K562 (cell line): ENCODE results near the gene BCKDK. TPM values are rescaled to one million over a fixed set of nuclear protein-coding genes. Genes with fewer than 3 reads are reported as not detected.

Source experiments
- ATAC-seq: fragments of 200-7000 bp; cut with Tn5 transposase; 3 replicates; pipeline ENCODE4 v1.9.1; 2020; ENCODE audit warnings: moderate library complexity
- BruUV-seq: library from RNA; stranded (reverse); fragments of 400-500 nt; replicated peaks from 2 replicates; lab custom pipeline; 2021; lab: Mats Ljungman, UMichigan
- CTCF ChIA-PET: fragments of 300-600 bp; formaldehyde crosslinking; extraction: SDS; loops from one replicate; lab custom pipeline; 2021; ENCODE audit warnings: low intra/inter-chr PET ratio; lab: Yijun Ruan, JAX
- POLR2A ChIA-PET: fragments of 300-600, 350-650 bp; sonication (Branson Sonifier 250); formaldehyde crosslinking; extraction: SDS; loops from one replicate; lab custom pipeline; 2021; ENCODE audit warnings: antibody characterized with exemption, inconsistent platforms; lab: Yijun Ruan, JAX
- DNase-seq, 4 experiments: peaks; one replicate each; pipeline versions ENCODE4 v3.0.0 to v3.0.0-alpha.2; 2011 to 2018; ENCODE audit warnings: low spot score in 3 of 4, mixed read lengths in 3 of 4; ENCODE audit errors: extremely low read depth in 1 of 4
- FAIRE-seq: peaks from 2 replicates; lab custom pipeline; 2011; peaks lifted over from hg19 to GRCh38; lab: Jason Lieb, UNC
- H2AFZ ChIP-seq: 2 replicates; pipeline ENCODE4 v1.6.0; 2011; ENCODE audit warnings: low read depth, low read length, control low read depth, inconsistent platforms
- H3K27ac ChIP-seq: fragments of 200-600 bp; 3 replicates; pipeline ENCODE4 v1.8.0; 2011; ENCODE audit warnings: low read depth, mild to moderate bottlenecking, control low read depth, inconsistent platforms, low read length, moderate library complexity, mixed read lengths; ENCODE audit errors: extremely low read depth
- H3K27me3 ChIP-seq, 2 experiments: fragments of 300-600 bp in 1 of 2; 2 replicates in 1 of 2; 3 replicates in 1 of 2; pipeline versions ENCODE4 v1.6.0 to v1.8.0; 2011; ENCODE audit warnings: inconsistent platforms in 2 of 2, low read length in 2 of 2, mild to moderate bottlenecking in 1 of 2, mixed read lengths in 1 of 2, moderate library complexity in 1 of 2; ENCODE audit not compliant: control insufficient read depth in 2 of 2, insufficient read depth in 2 of 2
- H3K36me3 ChIP-seq: fragments of 300-600 bp; 3 replicates; pipeline ENCODE4 v1.8.0; 2011; ENCODE audit warnings: mild to moderate bottlenecking, low read length, inconsistent platforms; ENCODE audit not compliant: control insufficient read depth, insufficient read depth
- H3K4me1 ChIP-seq, 2 experiments: fragments of 200-600 bp in 1 of 2; replicated peaks in 1 of 2; 2 replicates in 1 of 2; 3 replicates in 1 of 2; pipeline versions ENCODE4 v1.5.1 to v1.8.0; 2011; ENCODE audit warnings: inconsistent platforms in 2 of 2, low read length in 2 of 2, mild to moderate bottlenecking in 1 of 2, mixed read lengths in 1 of 2, moderate library complexity in 1 of 2; ENCODE audit not compliant: control insufficient read depth in 2 of 2, insufficient read depth in 2 of 2
- H3K4me2 ChIP-seq: 2 replicates; pipeline ENCODE4 v1.6.1; 2011; ENCODE audit warnings: low read length, control low read depth, inconsistent platforms, mixed read lengths; ENCODE audit not compliant: insufficient read depth
- H3K4me3 ChIP-seq: fragments of 200-600 bp; sonication (generic), shearing (Covaris generic); 2 replicates; pipeline ENCODE4 v1.5.1; 2016; ENCODE audit warnings: control low read depth, inconsistent platforms
- H3K79me2 ChIP-seq: fragments of 200-600 bp; 3 replicates; pipeline ENCODE4 v1.8.0; 2011; ENCODE audit warnings: low read length, inconsistent platforms; ENCODE audit not compliant: control insufficient read depth, insufficient read depth
- H3K9ac ChIP-seq, 2 experiments: 2 replicates each; pipeline versions ENCODE4 v1.6.0 to v1.6.1; 2011; ENCODE audit warnings: low read depth in 2 of 2, low read length in 2 of 2, control low read depth in 1 of 2, inconsistent platforms in 1 of 2, mild to moderate bottlenecking in 1 of 2, mixed read lengths in 1 of 2; ENCODE audit not compliant: insufficient read depth in 1 of 2
- H3K9me1 ChIP-seq: one replicate; pipeline ENCODE4 v1.6.0; 2011; ENCODE audit warnings: inconsistent platforms, mild to moderate bottlenecking, low read length, moderate library complexity; ENCODE audit not compliant: control insufficient read depth, insufficient read depth
- H3K9me3 ChIP-seq: replicated peaks from 2 replicates; pipeline ENCODE4 v1.5.1; 2011; ENCODE audit warnings: low read depth, low read length, inconsistent platforms; ENCODE audit not compliant: control insufficient read depth, insufficient read depth
- H4K20me1 ChIP-seq: replicated peaks from 2 replicates; pipeline ENCODE4 v1.6.1; 2011; ENCODE audit warnings: low read length, inconsistent platforms, mixed read lengths; ENCODE audit not compliant: control insufficient read depth, insufficient read depth
- BRD9 ChIP-seq: fragments of 450-650 bp; IDR thresholded peaks from 2 replicates; pipeline ENCODE4 v1.6.1; 2018; ENCODE audit warnings: low read depth; ENCODE audit not compliant: partially characterized antibody
- CBX2 ChIP-seq: fragments of 200-600 bp; sonication (generic); IDR thresholded peaks from one replicate; pipeline ENCODE4 v1.6.1; 2012; ENCODE audit warnings: mild to moderate bottlenecking, low read length, inconsistent platforms; ENCODE audit not compliant: insufficient read depth, poor library complexity, severe bottlenecking
- CREB1 ChIP-seq, 2 experiments: sonication (generic) in 1 of 2; formaldehyde crosslinking in 1 of 2; IDR thresholded peaks; 2 replicates each; pipeline versions ENCODE4 v1.6.1 to v1.8.0; 2012 to 2022; ENCODE audit warnings: inconsistent platforms in 1 of 2, mild to moderate bottlenecking in 1 of 2, missing genetic modification reagents in 1 of 2, moderate library complexity in 1 of 2
- CREB5 ChIP-seq: fragments of 250-450 bp; sonication (Bioruptor Pico); IDR thresholded peaks from 2 replicates; pipeline ENCODE4 v1.5.0; 2020; ENCODE audit warnings: mild to moderate bottlenecking
- KDM4B ChIP-seq, 2 experiments: fragments of 450-650 bp in 1 of 2; sonication (generic) in 1 of 2; IDR thresholded peaks; 2 replicates each; pipeline ENCODE4 v1.6.1; 2016 to 2017; ENCODE audit warnings: borderline replicate concordance in 2 of 2, antibody characterized with exemption in 1 of 2, low read depth in 1 of 2, mild to moderate bottlenecking in 1 of 2
- POLR2G ChIP-seq: fragments of 200-400 bp; formaldehyde crosslinking; IDR thresholded peaks from 2 replicates; pipeline ENCODE4 v1.6.1; 2017; ENCODE audit warnings: low read depth, mild to moderate bottlenecking, antibody characterized with exemption, low read length, moderate library complexity
- RHOXF2B ChIP-seq: fragments of 250-450 bp; sonication (Bioruptor Pico); conservative IDR thresholded peaks from 2 replicates; pipeline ENCODE4 v1.5.1; 2021
- ZFP36 ChIP-seq: fragments of 150-350 bp; IDR thresholded peaks from 2 replicates; pipeline ENCODE4 v1.6.1; 2018; ENCODE audit warnings: low read length, low read depth; ENCODE audit not compliant: partially characterized antibody
- ZNF143 ChIP-seq: sonication (generic); formaldehyde crosslinking; IDR thresholded peaks from 2 replicates; pipeline ENCODE4 v1.9.0; 2022; ENCODE audit warnings: mild to moderate bottlenecking, missing genetic modification reagents
- ZNF224 ChIP-seq: sonication (generic); formaldehyde crosslinking; IDR thresholded peaks from 2 replicates; pipeline ENCODE4 v1.8.0; 2022; ENCODE audit warnings: mild to moderate bottlenecking, missing genetic modification reagents
- ZNF79 ChIP-seq: fragments of 250-450 bp; sonication (Bioruptor Pico); IDR thresholded peaks from 2 replicates; pipeline ENCODE4 v1.4.0; 2020; ENCODE audit warnings: low read depth, mild to moderate bottlenecking, moderate library complexity
- WGBS: fragments of 100-300 bp; shearing (Covaris generic); methylation state at CpG from one replicate; pipeline ENCODE4 v1.1.6; 2016; ENCODE audit warnings: low coverage, mixed read lengths; ENCODE audit not compliant: insufficient coverage; ENCODE audit errors: missing lambda C conversion rate; 5-methylcytosine and 5-hydroxymethylcytosine counted together
- in situ Hi-C: fragments of 300-500 bp; cut with MboI; formaldehyde crosslinking; loops from 4 replicates; pipeline ENCODE4 v1.15.0; 2018; ENCODE audit warnings: inconsistent platforms, mixed read lengths
- intact Hi-C: fragments of 100-400 bp; cut with micrococcal nuclease; formaldehyde crosslinking; loops from 2 replicates; pipeline ENCODE4 v1.14.2; 2022
- polyA plus RNA-seq, 8 experiments: library from polyadenylated mRNA; depleted of rRNA in 4 of 8; stranded (reverse) in 5 of 8; unstranded in 3 of 8; fragments of >200 nt; fragmentation: Nextera tagmentation in 2 of 8; fragmentation: Illumina TruSeq in 1 of 8; extraction: Ambion mirVana in 2 of 8; extraction: Trizol in 1 of 8; gene quantifications; 2 replicates each; pipeline versions ENCODE4 v1.2.1 to v1.2.3, GENCODE V29; 2011 to 2014; ENCODE audit warnings: inconsistent platforms in 1 of 8, missing spikeins in 1 of 8
- total RNA-seq, 7 experiments: library from RNA; depleted of rRNA in 6 of 7; stranded (reverse); fragments of >200 nt in 6 of 7; fragmentation: Illumina TruSeq in 2 of 7; extraction: Trizol in 2 of 7; gene quantifications; 2 replicates each; pipeline versions ENCODE4 v1.2.1 to v1.2.3, GENCODE V29; 2011 to 2021; ENCODE audit warnings: low replicate concordance in 1 of 7

The BCKDK gene
- total and polyA plus RNA-seq, 9 of the 15 experiments (the other 6 are each of a cell fraction or from before 2014, with no cell fraction given) = 0.58 to 34.8 (median 13.1) TPM

- TF ChIP-seq CREB1 (IDR thresholded peaks at IDR 0.05) = no peak
- no peak for TF ChIP-seq CREB1 (CRISPR knock-in tag; IDR thresholded peaks at IDR 0.05)
- TF ChIP-seq CREB5 (CRISPR knock-in tag) = no peak
- TF ChIP-seq ZNF143 (CRISPR knock-in tag) = no peak
- TF ChIP-seq ZNF79 (CRISPR knock-in tag) = no peak
- TF ChIP-seq BRD9 = no peak
- TF ChIP-seq, all 486 proteins: peak for 0
Observed at GRCh38 chr16:31089199-31089598, 19.0 kb upstream of the BCKDK start (continued).

GRCh38 chr16:31090540-31090939 is 17.6 kb upstream of the BCKDK start:
- no peak overlapping the region for H3K4me3 ChIP-seq
- H3K9me3 ChIP-seq = 0 out of 2 replicates have a peak, but pooled peaks cover 2% of the 10 kb centered on the region
- ChIA-PET POLR2A (interaction anchor here (0.6 to 3.1 kb wide), 4 partner anchors 13 to 90 kb away, joined by 3 to 16 read pairs (median 4); partner anchors contain the start of genes FUS, ZNF646 and ZNF668), CTCF (no interaction called here)
- no peaks in the 10 kb centered on the region for H3K27me3 ChIP-seq
- H3K4me1 ChIP-seq = peaks cover 14 to 53% of the 10 kb centered on the region in 2 experiments; a peak in 4 of 5 replicates
- DNase-seq (no peak), FAIRE-seq (no peak), ATAC-seq (no peak)
- intact Hi-C loops (loop anchor here (10.0 kb wide), 1 partner anchor 136 kb away; the partner anchor contains the start of gene SETD1A), in situ Hi-C loops (no loop called here)
- no peak overlapping the region for H2AFZ ChIP-seq
- H4K20me1 ChIP-seq = peaks cover 8% of the 10 kb centered on the region; the same call in 1 of the 2 replicates
- H3K4me2 ChIP-seq = no peak overlapping the region
- BruUV-seq = no TSS peak
- H3K9me1 ChIP-seq = peaks cover 4% of the 10 kb centered on the region
- TF ChIP-seq ZNF224 (CRISPR knock-in tag) (no peak), RHOXF2B (no peak), POLR2G (no peak), ZFP36 (no peak), CBX2 (no peak), KDM4B (IDR thresholded peaks at IDR 0.05; ENCODE audit: borderline replicate concordance in 2 of 2, low read depth in 1 of 2) (no peak)
- peaks cover 39% of the 10 kb centered on the region; the same call in 2 of the 3 replicates for H3K36me3 ChIP-seq
- peaks cover 22% of the 10 kb centered on the region for H3K79me2 ChIP-seq
- WGBS = 57% methylated on average over 2 of the region's 2 CpGs
- peak overlapping the region in 1 of 2 experiments; percentile 73; a peak in 2 of 4 replicates for H3K9ac ChIP-seq
- no peak overlapping the region for H3K27ac ChIP-seq
